GM23248 (cell line): ENCODE data around the gene C2orf81.

Experiments
- EZH2 ChIP-seq: fragments of 200-600 bp; sonication (generic); IDR thresholded peaks from 2 replicates; pipeline ENCODE4 v1.6.1; 2018; ENCODE audit warnings: antibody characterized with exemption, mild to moderate bottlenecking; ENCODE audit not compliant: insufficient read depth, poor library complexity, severe bottlenecking
- EZH2phosphoT487 ChIP-seq: fragments of 200-600 bp; sonication (generic); IDR thresholded peaks from 2 replicates; pipeline ENCODE4 v1.6.1; 2018; ENCODE audit warnings: antibody characterized with exemption, moderate library complexity, mild to moderate bottlenecking, low read depth; ENCODE audit not compliant: insufficient read depth

- no peak for TF ChIP-seq EZH2
- TF ChIP-seq EZH2phosphoT487: no peak
Observed at GRCh38 chr2:74368499-74368898, 52.9 kb downstream of the C2orf81 start.
